D721Med (cell line): Measurements from ENCODE around the gene PABPN1L.

Experiments
- DNase-seq: peaks from one replicate; pipeline ENCODE4 v3.0.0; 2011; ENCODE audit warnings: low spot score; ENCODE audit not compliant: insufficient read length
- FAIRE-seq: peaks from 2 replicates; lab custom pipeline; 2011; peaks lifted over from hg19 to GRCh38; lab: Jason Lieb, UNC
- CTCF ChIP-seq: IDR thresholded peaks from 2 replicates; pipeline ENCODE4 v1.5.1; 2012; ENCODE audit warnings: mild to moderate bottlenecking, control low read depth; ENCODE audit not compliant: insufficient read depth; ENCODE audit errors: missing control alignments

The PABPN1L gene

GRCh38 chr16:88877564-88878289 is 11.3 kb upstream of the PABPN1L start:
- TF ChIP-seq CTCF: no peak
- DNase-seq (no peak), FAIRE-seq (no peak)

- TF ChIP-seq CTCF: no peak
- no peak for FAIRE-seq
- DNase-seq: no peak
Measured at GRCh38 chr16:88876942-88877526, 10.6 kb upstream of the PABPN1L start.

GRCh38 chr16:88875703-88876234 is 9.3 kb upstream of the PABPN1L start:
- no peak for DNase-seq
- no peak for TF ChIP-seq CTCF
- FAIRE-seq: no peak

- FAIRE-seq (no peak), DNase-seq (no peak)
- no peak for TF ChIP-seq CTCF
Measured at GRCh38 chr16:88874938-88875599, 8.6 kb upstream of the PABPN1L start.

GRCh38 chr16:88872650-88873331 is 6.3 kb upstream of the PABPN1L start:
- DNase-seq (no peak), FAIRE-seq (no peak)
- TF ChIP-seq CTCF: no peak

- FAIRE-seq (no peak), DNase-seq (no peak)
- no peak for TF ChIP-seq CTCF
Measured at GRCh38 chr16:88871730-88872416, 5.4 kb upstream of the PABPN1L start.
